NCI-H2196 treated with DMSO at 0.1 percent for 48 hours (cell line): ENCODE measurements around the gene RARS1.
"Not testable (repeated sequence)": the region's sequence is repeated elsewhere in the genome, so short reads cannot be mapped to it uniquely, and the experiment has no call there.

Experiments
- DNase-seq: peaks from one replicate; lab custom pipeline; 2025; ENCODE audit not compliant: unreplicated experiment; lab: John Stamatoyannopoulos, UW

The RARS1 gene

DNA sequence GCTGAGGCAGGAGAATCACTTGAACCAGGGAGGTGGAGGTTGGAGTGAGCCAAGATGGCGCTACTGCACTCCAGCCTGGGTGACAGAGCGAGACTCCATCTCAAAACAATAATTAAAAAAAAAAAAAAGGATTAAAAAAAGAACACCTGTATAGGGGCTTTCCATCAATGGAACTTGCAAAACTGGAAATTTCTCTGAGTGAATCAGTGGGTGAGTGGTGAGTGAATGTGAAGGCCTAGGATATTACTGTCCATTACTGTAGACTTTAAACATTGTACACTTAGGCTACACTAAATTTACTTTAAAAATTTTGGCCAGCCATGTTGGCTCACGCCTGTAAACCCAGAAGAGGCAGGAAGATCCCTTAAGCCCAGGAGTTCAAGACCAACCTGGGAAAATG is 5.7 kb upstream of the RARS1 start:
- DNase-seq, result no peak

DNA sequence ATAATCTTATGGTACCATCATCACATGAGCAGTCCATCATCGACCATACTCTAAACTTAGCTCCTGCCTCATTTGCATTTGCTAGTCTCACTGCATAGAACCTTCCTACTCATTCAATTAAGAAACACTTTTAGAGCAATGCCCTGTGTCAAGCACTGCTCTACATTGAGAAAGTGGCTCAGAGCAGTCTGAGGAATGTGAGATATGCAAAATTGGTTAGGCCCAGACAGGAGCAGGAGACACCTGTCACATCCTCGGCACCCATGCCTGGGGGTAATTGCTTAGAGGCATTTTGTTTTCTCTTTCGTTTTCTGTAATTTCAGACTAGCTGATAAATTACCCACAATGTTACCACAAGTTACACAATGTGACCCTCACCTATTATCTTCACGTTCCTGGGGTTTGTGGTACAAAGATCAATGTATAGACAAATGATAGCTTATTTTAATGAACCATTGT is 4.9 kb upstream of the RARS1 start:
- no peak for DNase-seq

DNA sequence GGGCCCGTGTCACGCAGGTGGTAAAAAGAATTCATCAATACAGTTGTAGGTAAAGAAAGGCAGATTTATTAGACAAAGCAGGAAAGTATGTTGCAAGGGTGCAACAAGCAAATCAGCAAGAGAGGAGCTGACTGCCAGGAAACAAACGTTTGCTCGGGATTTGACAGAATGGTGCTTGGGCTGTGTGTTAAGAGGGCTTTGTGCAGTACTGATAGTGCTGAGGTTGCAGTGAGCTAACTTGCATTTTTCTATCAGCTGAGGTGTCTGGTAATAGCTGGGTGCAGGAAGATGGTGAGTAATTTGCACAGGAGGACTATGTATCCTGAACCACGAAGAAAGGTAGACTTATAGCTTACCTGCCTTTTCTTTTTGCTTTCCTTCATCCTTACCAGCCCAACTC is 3.9 kb upstream of the RARS1 start:
- DNase-seq, result no peak

DNA sequence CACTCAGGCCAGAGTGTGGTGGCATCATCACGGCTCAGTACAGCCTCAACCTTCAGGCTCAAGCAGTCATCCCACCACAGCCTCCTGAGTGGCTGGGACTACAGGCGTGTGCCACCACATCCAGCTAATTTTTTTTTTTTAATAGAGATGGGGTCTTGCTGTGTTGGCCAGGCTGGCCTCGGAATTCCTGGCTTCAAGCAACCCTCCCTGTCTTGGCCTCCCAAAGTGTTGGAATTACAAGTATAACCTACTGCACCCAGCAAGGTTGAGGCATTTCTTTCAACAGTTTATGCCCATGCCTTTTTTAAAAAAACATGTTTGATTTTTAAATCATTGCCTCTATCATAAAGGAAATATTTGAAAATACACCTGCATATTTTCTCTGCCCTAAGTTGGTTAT is 2.8 kb downstream of the RARS1 start:
- no peak for DNase-seq

DNA sequence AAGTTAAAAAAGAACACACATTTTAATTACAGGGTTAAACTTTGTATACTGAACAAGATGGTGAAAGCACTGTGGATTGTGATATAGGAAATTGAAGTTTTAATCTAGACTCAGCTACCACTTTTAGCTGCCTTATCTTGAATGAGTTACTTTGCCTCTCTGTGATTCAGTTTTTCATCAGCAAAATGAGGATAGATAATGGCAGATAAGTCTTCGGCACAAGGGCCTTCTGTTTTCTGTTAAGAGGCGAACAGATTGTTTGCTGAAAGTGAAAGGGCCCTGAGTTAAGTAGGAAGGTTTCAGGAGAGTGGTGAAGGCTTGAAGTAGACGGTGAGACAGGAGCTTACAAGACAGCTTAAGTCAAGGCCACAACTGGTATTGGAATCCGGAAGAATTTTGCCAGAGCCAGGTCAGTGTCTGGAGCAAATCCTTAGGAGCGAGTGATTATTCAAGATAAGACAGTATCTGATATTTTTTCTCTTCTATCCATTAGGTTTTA is 7.8 kb downstream of the RARS1 start:
- no peak for DNase-seq

DNA sequence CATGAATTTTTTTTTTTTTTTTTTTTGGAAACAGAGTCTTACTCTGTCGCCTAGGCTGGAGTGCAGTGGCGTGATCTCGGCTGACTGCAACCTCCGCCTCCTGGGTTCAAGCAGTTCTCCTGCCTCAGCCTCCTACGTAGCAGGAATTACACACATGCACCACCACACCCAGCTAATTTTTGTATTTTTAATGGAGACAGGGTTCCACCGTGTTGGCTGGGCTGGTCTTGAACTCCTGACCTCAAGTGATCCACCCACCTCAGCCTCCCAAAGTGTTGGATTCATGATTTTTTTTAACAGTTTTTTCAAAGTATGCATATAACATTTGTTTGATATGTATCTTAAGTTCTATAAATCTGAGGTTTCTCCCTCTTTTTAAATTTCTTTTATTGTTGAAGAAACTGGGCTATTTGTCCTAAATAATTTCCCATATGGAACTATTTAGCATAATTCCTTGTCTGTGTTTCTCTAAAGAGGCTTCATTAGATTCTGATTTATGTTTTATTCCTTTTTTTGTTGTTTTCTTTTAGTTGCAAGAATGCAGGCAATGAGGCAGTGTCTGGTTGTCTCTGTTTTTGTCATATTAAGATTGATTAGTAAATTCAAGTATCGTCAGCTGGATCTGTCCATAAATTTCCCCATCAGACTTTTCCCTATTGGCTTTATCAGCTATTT is 16.4 kb downstream of the RARS1 start:
- DNase-seq, result no peak

DNA sequence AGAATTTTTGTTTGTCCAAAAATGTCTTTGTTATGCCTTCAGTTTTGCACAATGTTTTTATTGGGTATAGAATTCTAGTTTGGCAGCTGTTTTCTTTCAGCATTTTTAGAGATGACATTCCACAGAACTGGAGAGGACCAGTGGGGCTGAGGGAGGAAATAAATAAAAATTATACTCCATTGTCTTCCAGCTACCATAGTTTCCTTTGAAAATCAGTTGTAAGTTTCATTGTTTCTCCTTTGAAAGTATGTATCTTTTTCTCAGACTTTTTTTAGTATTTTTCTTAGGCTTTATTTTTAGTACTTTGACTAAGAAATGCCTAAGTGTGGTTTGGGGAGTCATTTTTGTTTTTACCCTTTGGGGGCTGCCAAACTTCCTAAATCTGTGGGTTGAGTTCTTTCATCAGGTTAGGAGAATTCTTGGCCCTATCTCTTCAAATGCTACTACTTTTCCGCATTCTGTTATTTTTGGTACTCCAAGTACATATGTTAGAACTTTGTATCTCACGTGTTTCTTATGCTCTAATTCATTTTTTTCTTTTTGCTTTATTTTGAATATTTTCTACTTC is 27.7 kb downstream of the RARS1 start:
- no peak for DNase-seq

DNA sequence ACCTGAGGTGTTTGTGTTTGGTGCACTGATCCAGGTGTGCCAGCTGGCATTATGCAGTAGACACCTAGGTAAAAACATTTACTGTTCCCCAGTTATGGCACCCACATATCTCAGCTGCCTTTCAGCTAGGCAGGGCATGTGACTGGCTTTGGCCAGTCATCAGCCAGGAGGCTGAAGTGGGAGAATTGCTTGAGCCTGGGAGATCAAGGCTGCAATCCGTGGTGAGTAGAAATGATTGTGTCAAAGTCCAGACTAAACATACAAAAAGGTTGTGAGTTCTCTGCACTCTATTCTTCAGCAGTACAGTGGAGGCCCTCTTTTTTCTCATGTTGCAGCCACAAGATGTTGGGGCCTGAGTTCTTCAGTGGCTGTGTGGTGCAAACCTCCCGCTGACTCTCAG is 39.6 kb downstream of the RARS1 start:
- DNase-seq, result no peak

DNA sequence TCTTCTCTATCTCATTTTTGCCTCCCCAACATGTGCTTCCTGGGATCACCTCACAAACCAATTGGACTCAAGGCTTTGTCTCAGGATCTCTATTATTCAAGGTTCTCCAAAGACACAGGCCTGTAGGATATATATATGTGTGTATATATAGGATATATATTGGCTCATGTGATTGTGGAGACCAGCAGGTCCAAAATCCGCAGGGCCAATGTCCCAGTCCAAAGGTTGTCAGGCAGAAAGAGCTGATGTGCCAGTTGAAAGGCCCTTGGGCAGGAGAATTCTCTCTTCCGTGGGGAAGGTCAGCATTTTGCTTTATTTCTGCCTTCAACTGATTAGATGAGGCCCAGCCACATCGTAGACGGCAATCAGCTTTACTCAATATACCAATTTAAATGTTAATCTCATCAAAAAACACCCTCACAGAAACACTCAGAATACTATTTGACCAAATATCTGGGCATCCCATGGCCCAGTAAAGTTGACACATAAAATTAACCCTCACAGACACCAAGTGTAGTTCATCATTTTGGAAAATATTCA is 41.6 kb downstream of the RARS1 start:
- no peak for DNase-seq

DNA sequence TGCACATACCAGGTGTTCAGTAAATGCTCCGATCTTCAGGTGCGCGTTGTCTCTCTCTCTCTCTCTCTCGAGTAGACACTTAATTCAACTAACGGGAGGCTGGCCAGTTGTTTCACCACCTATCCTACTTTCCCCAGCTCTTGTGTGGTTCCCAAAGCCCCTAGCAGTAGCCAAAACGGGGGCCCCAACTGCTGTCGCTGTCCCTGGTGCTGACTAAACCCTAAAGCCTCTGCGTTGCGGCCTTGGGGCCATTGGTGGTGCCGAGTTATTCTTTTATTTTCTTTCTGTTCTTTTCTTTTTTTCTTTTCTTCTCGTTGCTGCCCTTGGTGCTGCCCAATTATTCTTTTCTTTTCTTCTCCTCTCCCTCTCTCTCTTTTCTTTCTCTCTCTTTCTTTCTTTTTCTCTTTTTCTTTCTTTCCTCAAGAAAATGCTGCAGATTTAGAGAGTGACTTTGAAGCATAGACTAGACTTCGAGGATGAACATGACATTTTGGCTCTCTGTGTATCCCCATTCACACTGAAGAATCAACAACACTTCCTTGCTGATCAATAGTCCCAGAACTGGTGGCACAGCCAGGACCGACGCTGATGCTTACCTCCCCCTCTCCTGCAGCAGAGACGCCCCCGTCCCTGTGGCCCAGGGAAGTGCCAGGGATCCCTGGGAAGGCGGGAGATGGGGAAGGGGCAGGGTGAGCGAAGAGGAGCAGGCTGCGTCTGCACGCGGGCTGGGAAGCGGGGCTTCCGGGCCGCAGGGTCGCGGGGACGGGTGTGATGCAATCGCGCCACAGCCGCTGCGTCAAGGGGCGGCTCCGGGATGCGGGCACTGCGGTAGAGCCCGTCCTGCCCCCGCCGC is 42.5 kb downstream of the RARS1 start, which contains the start of gene FBLL1:
TSS of gene FBLL1 (plus strand) at position 785 of the 853 bp plus-strand sequence. CDS start 200 bp downstream, outside the sequence.
- no peak for DNase-seq

DNA sequence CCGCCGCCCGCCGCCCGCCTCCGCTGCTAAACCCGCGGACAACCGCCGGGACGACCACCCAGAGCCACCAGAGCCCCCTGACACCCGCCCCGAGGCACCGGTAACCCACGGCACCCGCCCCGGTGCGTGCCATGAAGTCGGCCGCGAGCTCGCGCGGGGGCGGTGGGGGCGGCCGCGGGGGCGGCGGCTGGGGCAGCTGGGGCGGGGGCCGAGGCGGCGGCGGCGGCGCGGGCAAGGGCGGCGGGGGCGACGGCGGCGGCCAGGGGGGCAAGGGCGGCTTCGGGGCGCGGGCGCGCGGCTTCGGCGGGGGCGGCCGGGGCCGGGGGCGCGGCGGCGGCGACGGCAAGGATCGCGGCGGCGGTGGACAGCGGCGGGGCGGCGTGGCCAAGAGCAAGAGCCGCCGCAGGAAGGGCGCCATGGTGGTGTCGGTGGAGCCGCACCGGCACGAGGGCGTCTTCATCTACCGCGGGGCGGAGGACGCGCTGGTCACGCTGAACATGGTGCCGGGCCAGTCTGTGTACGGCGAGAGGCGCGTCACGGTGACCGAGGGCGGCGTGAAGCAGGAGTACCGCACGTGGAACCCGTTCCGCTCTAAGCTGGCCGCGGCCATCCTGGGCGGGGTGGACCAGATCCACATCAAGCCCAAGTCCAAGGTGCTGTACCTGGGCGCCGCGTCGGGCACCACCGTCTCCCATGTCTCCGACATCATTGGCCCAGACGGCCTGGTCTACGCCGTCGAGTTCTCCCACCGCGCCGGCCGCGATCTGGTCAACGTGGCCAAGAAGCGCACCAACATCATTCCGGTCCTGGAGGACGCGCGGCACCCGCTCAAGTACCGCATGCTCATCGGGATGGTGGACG is 43.3 kb downstream of the RARS1 start:
- DNase-seq, result no peak

DNA sequence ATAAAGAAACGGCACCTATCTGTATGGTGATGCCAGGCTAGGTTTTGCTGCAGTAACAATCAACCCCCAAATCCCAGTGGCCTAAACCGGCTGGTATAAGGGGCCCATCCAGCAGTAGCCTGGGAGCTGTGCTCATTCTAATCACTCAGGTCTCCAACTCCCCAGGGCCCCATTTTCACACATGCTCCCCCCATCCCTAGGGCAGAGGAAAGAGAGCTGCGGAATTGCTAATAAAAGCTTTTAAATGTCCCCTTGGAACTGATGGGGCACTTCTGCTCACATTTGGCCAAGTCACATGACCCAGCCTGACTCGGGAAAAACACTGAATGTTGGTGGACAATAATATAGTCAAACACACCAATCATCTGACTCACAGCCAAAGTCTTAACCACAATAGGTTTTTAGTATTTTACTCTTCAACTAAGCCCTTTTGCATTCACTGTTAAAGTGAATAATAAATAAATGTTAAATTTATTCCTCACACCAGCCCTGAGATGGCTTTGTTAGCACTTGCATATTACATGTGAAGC is 44.4 kb downstream of the RARS1 start:
- DNase-seq, result no peak

DNA sequence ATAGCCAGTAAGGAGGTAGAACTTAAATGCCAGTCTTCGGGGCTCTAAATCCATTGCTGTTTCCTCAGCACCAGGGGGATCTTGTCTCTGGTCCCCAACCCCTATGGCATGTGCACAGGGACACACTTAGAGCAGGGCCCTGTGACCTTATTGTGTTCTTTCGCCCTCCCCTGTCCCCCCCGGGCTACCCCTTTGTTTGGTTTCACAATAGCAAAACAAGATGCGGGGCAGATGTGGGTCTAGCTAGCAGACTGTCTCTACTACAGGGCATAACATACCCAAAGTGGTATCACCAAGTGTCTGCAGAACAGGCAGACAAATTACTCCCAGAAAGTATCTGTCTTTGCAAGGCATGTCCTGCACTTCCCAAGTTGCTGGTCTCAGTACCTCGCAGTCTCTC is 44.9 kb downstream of the RARS1 start:
- no peak for DNase-seq

DNA sequence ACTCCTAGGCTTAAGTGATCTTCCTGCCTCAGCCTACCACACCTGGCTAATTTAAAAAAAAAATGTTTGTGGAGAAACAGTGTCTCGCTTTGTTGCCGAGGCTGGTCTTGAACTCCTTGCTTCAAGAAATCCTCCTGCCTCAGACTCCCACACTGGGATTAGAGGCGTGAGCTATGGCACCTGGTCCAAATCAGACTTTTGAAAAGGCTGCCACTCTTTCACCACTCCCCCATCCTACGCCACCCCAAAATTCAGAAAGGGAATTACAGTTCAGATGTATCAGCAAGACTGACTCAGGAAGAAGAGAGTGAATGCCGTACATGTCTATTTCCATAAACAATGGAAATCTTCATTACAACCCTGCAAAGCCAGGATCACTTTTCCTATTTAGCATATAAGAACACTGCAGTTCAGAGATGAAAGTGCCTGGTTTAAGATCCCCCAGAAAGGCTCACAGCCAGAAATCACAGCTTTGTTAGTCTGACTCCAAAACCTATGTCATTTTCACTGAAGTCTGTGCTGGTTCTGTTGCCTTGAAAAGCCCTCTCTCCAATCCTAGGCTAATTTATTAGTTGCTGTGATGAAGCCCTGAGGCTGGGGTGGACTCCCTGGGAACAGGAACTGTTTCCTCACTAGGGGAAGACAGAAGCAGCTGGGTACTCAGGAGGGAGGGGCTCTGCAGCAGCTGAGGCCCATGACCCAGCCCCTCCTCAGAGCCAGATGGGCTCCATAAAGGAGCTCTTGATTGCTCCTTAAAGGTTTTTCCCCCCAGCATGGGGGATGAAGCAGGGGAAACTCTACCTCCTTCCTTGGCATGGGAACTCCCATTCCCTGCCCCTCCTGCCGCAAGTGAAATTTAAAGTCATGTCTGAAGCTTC is 46.0 kb downstream of the RARS1 start:
- DNase-seq, result no peak

DNA sequence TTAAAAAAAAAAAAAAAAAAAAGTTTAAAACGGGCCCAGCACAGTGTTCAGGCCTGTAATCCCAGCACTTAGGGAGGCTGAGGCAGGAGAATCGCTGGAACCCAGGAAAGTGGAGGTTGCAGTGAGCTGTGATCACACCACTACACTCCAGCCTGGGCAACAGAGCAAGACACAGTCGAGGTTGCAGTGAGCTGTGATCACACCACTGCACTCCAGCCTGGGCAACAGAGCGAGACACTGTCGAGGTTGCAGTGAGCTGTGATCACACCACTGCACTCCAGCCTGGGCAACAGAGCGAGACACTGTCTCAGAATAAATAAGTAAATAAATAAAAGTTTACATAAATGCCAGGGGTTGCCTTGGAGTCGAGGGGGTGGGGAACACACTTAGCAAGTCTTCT is 48.1 kb downstream of the RARS1 start:
- DNase-seq, result not testable (repeated sequence)

DNA sequence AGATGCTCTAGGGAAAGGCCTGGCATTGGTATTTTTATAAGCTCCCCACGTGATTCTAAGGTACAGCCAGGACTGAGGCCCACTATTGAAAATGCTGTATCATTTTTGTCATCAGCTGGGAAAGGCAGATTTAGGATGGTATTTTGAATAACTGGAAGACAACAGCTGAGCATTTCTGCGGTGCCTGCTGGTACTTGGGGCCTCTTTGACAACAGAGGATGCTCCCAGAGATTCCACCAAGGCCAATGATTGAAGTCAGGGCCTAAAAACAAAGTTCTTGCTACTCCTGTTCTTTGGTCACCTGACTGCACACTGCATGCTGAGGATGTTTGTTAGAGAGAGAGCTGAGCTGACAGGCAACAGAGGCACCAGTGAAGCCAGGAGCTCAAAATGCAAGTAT is 50.9 kb downstream of the RARS1 start:
- no peak for DNase-seq

DNA sequence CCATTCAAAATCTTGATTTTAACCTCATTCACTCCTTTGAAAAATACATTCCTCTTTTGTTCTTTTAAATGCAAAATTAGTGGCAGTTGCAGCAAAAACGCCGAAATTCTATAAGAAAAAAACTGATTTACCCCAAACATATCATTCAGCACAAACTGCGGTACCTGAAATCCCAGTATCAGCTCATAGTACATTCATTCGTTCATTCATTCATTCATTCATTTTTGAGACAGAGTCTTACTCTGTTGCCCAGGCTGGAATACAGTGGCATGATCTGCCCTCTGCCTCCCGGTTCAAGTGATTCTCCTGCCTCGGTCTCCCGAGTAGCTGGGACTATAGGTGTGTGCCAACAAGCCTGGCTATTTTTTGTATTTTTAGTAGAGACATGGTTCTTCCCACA is 63.3 kb downstream of the RARS1 start:
- DNase-seq, result no peak

DNA sequence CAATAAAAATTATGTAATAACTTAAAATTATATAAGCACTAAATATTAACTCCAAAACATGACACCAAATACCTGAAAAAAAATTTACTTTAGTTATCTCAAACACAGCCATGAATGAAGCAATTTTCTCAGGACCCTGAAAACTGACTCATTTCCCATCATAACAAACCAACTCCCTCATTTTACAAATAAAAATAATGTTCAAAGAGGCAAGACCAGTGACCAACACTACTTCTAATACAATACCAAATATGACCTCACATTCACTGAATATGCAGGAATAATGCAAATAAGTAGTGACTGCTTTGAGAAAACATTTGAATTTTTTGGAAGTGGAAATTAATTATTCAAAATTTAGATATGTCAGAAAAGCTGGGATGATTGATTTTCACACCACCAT is 64.4 kb downstream of the RARS1 start:
- DNase-seq, result no peak

DNA sequence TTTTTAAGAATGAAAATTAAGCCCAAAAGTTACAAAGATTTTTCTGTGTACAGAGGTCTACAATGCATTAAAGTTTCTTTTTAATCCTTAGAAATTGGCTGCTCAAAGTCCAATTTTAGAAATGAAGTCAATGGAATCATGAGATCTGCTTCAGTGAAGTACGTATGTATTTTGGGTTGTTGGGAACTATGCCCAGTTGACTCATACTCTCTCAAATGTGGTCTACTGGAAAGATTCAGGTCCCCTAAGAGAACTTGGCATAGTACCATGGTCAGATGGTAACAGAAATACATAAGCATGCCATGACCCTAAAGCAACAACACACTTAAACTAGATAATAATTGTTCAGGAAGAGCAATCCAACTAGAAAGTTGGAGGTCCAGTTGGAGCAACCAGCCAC is 65.9 kb downstream of the RARS1 start:
- DNase-seq, result no peak
